ENCODE data around the gene MPP2.

The MPP2 gene

GRCh38 chr17:43917348-43918025 is 10.2 kb upstream of the MPP2 start:
- FAIRE-seq (no peak), DNase-seq (ENCODE audit: insufficient read length, low spot score) (no peak)
- no peak for TF ChIP-seq POLR2A (IDR thresholded peaks at IDR 0.05; ENCODE audit: low read depth, low read length)
- TF ChIP-seq TAF1 (IDR thresholded peaks at IDR 0.05; ENCODE audit: low read depth, low read length) = no peak
- TF ChIP-seq SPI1 (IDR thresholded peaks at IDR 0.05; ENCODE audit: low read depth, low read length) = no peak
- no peak for TF ChIP-seq PAX5 (IDR thresholded peaks at IDR 0.05; ENCODE audit: insufficient read depth, low read length, severe bottlenecking)
- TF ChIP-seq POU2F2 (IDR thresholded peaks at IDR 0.05; ENCODE audit: low read depth, low read length) = no peak
- TF ChIP-seq POLR2AphosphoS5 (IDR thresholded peaks at IDR 0.05; ENCODE audit: low read depth, low read length) = no peak

DNA sequence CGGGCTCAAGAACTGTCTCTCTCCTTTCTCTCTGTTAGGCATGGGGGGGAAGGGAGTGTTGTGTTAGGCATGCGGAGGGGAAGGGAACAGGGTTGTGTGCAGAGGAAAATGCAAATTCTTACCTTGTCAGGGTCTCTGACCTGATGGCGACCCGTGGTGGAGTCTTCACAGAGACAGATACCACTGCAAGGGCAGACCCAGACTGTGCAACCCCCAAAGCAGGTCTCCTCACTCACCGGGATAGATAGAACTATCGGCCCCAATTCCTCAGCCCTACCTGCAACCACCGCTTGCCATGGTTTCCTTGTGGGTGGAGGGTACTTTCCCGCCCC is 9.6 kb upstream of the MPP2 start:
- no peak for DNase-seq (ENCODE audit: insufficient read length, low spot score)
- TF ChIP-seq PAX5 (IDR thresholded peaks at IDR 0.05; ENCODE audit: insufficient read depth, low read length, severe bottlenecking) = no peak
- TF ChIP-seq POU2F2 (IDR thresholded peaks at IDR 0.05; ENCODE audit: low read depth, low read length) = peak; percentile 25; the same call in 1 of the 2 replicates
- FAIRE-seq = no peak

GRCh38 chr17:43916385-43916784 is 9.0 kb upstream of the MPP2 start:
- no peak for TF ChIP-seq PAX5 (IDR thresholded peaks at IDR 0.05; ENCODE audit: insufficient read depth, low read length, severe bottlenecking)
- TF ChIP-seq POU2F2 (IDR thresholded peaks at IDR 0.05; ENCODE audit: low read depth, low read length) = no peak
- TF ChIP-seq POLR2AphosphoS5 (IDR thresholded peaks at IDR 0.05; ENCODE audit: low read depth, low read length) = no peak
- no peak for TF ChIP-seq POLR2A (IDR thresholded peaks at IDR 0.05; ENCODE audit: low read depth, low read length)
- TF ChIP-seq TAF1 (IDR thresholded peaks at IDR 0.05; ENCODE audit: low read depth, low read length) = no peak
- TF ChIP-seq SPI1 (IDR thresholded peaks at IDR 0.05; ENCODE audit: low read depth, low read length) = no peak
- DNase-seq (ENCODE audit: insufficient read length, low spot score) (no peak), FAIRE-seq (no peak)

- TF ChIP-seq POLR2A (IDR thresholded peaks at IDR 0.05; ENCODE audit: low read depth, low read length) = no peak
- TF ChIP-seq POU2F2 (IDR thresholded peaks at IDR 0.05; ENCODE audit: low read depth, low read length) = no peak
- no peak for TF ChIP-seq SPI1 (IDR thresholded peaks at IDR 0.05; ENCODE audit: low read depth, low read length)
- no peak for TF ChIP-seq PAX5 (IDR thresholded peaks at IDR 0.05; ENCODE audit: insufficient read depth, low read length, severe bottlenecking)
- no peak for TF ChIP-seq POLR2AphosphoS5 (IDR thresholded peaks at IDR 0.05; ENCODE audit: low read depth, low read length)
- TF ChIP-seq TAF1 (IDR thresholded peaks at IDR 0.05; ENCODE audit: low read depth, low read length) = no peak
- FAIRE-seq (no peak), DNase-seq (ENCODE audit: insufficient read length, low spot score) (no peak)
Observed at GRCh38 chr17:43915559-43915958, 8.2 kb upstream of the MPP2 start.

- TF ChIP-seq POLR2AphosphoS5 (IDR thresholded peaks at IDR 0.05; ENCODE audit: low read depth, low read length) = no peak
- no peak for FAIRE-seq
- DNase-seq (ENCODE audit: insufficient read length, low spot score) = no peak
Observed at GRCh38 chr17:43914451-43914850, 7.1 kb upstream of the MPP2 start.

- no peak for FAIRE-seq
- no peak for DNase-seq (ENCODE audit: insufficient read length, low spot score)
- no peak for TF ChIP-seq TAF1 (IDR thresholded peaks at IDR 0.05; ENCODE audit: low read depth, low read length)
- TF ChIP-seq SPI1 (IDR thresholded peaks at IDR 0.05; ENCODE audit: low read depth, low read length) = no peak
- no peak for TF ChIP-seq POLR2A (IDR thresholded peaks at IDR 0.05; ENCODE audit: low read depth, low read length)
- no peak for TF ChIP-seq POU2F2 (IDR thresholded peaks at IDR 0.05; ENCODE audit: low read depth, low read length)
- no peak for TF ChIP-seq POLR2AphosphoS5 (IDR thresholded peaks at IDR 0.05; ENCODE audit: low read depth, low read length)
- TF ChIP-seq PAX5 (IDR thresholded peaks at IDR 0.05; ENCODE audit: insufficient read depth, low read length, severe bottlenecking) = no peak
Observed at GRCh38 chr17:43913584-43913983, 6.2 kb upstream of the MPP2 start.

DNA sequence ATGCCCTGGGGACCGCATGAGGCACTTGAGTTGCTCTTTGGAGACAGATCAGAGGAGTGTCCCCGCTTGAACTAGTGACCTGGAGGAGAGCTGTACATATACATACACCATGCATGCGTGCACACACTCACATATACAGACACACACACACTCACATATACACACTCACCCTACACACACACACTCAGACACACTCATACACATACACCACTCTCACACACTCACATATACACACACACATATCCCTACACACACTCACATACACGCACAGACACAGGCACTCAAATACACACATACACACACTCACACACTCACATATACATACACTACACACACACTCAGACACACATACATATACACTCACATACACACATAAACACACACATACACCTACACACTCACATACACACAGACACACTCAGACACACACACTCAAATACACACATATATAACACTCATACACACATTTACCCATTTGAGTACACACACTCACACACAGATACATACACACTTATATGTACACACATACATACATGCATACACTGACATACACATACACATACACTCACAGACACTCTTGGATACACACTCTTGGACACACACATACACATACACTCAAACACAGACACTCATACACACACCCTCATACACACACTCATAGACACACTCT is 5.4 kb upstream of the MPP2 start:
- TF ChIP-seq TAF1 (IDR thresholded peaks at IDR 0.05; ENCODE audit: low read depth, low read length) = no peak
- TF ChIP-seq POU2F2 (IDR thresholded peaks at IDR 0.05; ENCODE audit: low read depth, low read length) = no peak
- no peak for TF ChIP-seq PAX5 (IDR thresholded peaks at IDR 0.05; ENCODE audit: insufficient read depth, low read length, severe bottlenecking)
- FAIRE-seq (no peak), DNase-seq (ENCODE audit: insufficient read length, low spot score) (no peak)

DNA sequence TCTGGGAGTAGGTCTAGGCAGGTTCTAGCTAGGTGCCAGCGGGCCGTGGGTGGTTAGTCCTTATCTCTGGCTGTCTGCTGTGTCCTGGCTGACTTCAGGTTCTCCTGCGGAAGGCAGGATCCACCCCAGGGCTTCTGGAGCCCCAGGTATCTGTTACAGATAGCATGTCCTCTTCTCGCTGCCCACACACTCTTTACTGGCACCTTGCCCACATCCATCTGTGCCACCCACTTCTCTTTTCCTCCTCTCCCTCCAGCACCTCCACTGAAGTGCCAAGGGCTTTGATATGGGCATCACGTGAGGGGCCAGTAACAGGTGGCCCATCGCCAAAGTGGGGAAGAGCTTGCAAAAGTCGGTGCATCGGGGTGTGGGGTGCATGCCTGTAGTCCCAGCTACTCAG is 4.6 kb upstream of the MPP2 start:
- TF ChIP-seq POLR2AphosphoS5 (IDR thresholded peaks at IDR 0.05; ENCODE audit: low read depth, low read length) (no peak), SPI1 (IDR thresholded peaks at IDR 0.05; ENCODE audit: low read depth, low read length) (no peak)
- no peak for FAIRE-seq
- no peak for DNase-seq (ENCODE audit: insufficient read length, low spot score)

DNA sequence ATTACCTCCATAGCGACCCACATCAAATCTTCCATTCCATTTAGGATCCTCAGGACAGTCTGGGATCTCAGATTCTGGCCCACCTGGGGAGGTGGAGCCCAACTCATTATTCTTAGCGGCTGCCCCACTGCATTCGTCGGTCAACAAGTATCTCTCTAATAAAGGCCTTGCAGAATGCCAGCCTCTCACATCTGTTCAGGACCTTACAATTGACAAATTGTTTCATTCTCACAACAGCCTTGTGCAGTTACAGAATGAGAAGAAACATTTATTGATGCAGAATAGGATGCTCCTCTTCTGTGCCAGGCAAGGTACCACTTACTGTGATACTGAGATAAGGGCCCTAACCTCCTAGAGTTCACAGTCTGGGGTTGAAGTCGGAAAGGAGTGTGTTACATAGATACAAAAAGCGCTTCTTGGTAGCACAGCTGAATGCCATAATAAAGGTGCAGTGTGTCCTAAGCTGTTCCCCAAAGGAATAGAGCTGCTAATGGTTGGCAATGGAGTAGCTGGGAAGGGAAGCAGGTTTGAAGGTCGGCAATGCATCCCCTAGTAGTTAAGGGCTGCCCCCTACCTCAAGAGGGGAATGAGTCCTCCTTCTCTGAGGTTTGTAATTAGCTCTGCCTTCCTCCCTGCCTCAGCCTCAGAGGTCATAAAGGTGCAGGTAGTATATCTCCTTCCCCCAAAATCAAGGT is 2.3 kb upstream of the MPP2 start:
- DNase-seq (ENCODE audit: insufficient read length, low spot score) = no peak
- no peak for TF ChIP-seq POLR2A (IDR thresholded peaks at IDR 0.05; ENCODE audit: low read depth, low read length)
- TF ChIP-seq POLR2AphosphoS5 (IDR thresholded peaks at IDR 0.05; ENCODE audit: low read depth, low read length) = no peak
- no peak for TF ChIP-seq PAX5 (IDR thresholded peaks at IDR 0.05; ENCODE audit: insufficient read depth, low read length, severe bottlenecking)
- no peak for TF ChIP-seq SPI1 (IDR thresholded peaks at IDR 0.05; ENCODE audit: low read depth, low read length)
- no peak for TF ChIP-seq TAF1 (IDR thresholded peaks at IDR 0.05; ENCODE audit: low read depth, low read length)
- no peak for TF ChIP-seq POU2F2 (IDR thresholded peaks at IDR 0.05; ENCODE audit: low read depth, low read length)

DNA sequence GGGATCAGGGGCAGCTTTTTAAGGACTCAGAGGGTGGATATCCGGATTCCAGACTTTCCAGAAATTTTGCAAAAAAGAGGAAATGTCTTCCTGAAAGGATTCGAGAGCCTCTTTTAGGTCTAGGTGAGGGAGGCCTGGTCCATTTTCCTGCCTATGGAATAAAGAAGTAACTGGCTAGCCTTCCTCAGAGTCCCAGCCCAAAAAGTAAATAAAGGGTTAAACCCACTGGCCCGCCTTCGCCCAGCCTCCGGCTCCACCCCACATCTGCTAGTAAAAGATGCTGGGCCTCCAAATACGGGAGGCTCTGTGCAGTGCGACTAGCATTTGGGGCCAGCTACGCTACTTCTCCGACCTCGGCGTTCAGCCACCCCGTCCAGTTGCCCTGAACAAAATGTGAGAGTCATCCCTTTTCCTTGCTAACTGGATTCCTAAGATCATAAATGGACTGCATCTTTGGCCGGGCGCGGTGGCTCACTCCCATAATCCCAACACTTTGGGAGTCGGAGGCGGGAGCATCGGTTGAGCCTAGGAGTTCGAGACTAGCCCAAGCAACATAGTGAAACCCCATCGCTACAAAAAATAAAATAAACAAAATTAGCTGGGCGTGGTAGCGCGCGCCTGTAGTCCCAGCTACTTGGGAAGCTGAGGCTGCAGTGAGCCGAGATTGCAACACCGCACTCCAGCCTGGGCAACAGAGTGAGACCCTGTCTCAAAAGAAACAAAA is 824 bp upstream of the MPP2 start:
- peak; percentile 35 for DNase-seq (ENCODE audit: insufficient read length, low spot score)
- FAIRE-seq = no peak

More for the DNA sequence above, 2.3 kb upstream of the MPP2 start:
- no peak for FAIRE-seq

More for the DNA sequence above, 824 bp upstream of the MPP2 start:
- no peak for TF ChIP-seq POU2F2 (IDR thresholded peaks at IDR 0.05; ENCODE audit: low read depth, low read length)
- no peak for TF ChIP-seq TAF1 (IDR thresholded peaks at IDR 0.05; ENCODE audit: low read depth, low read length)
- TF ChIP-seq POLR2AphosphoS5 (IDR thresholded peaks at IDR 0.05; ENCODE audit: low read depth, low read length) = no peak
- TF ChIP-seq SPI1 (IDR thresholded peaks at IDR 0.05; ENCODE audit: low read depth, low read length) = no peak
- no peak for TF ChIP-seq PAX5 (IDR thresholded peaks at IDR 0.05; ENCODE audit: insufficient read depth, low read length, severe bottlenecking)
- TF ChIP-seq POLR2A (IDR thresholded peaks at IDR 0.05; ENCODE audit: low read depth, low read length) = no peak

Measured in GM12891 (cell line).